T-helper 17 cell (primary cell): ENCODE results near the gene ABCB4. TPM values are rescaled to one million over a fixed set of nuclear protein-coding genes. Genes with fewer than 3 reads are reported as not detected.

Experiments
- ATAC-seq: fragments of 150-1000 bp; cut with Tn5 transposase; 2 replicates; pipeline ENCODE4 v1.10.0; 2021; ENCODE audit warnings: mild to moderate bottlenecking, moderate library complexity
- DNase-seq, 3 donors: peaks; one replicate each; pipeline versions ENCODE4 v3.0.0 to v3.0.0-alpha.2; 2020 to 2021
- H3K9me3 ChIP-seq: one replicate; pipeline ENCODE4 v1.7.0; 2013; ENCODE audit warnings: low read length, mild to moderate bottlenecking; ENCODE audit not compliant: control insufficient read depth, poor library complexity, severe bottlenecking
- H3K27ac Mint-ChIP-seq: one replicate; pipeline ENCODE4 v1.8.0; 2022; ENCODE audit warnings: mild to moderate bottlenecking, moderate library complexity, mixed read lengths
- H3K27me3 Mint-ChIP-seq: one replicate; pipeline ENCODE4 v1.8.0; 2022; ENCODE audit warnings: mixed read lengths
- H3K36me3 Mint-ChIP-seq: one replicate; pipeline ENCODE4 v1.8.0; 2022; ENCODE audit warnings: low read depth, mixed read lengths
- H3K4me1 Mint-ChIP-seq: one replicate; pipeline ENCODE4 v1.8.0; 2022; ENCODE audit warnings: mild to moderate bottlenecking, mixed read lengths
- H3K4me3 Mint-ChIP-seq: one replicate; pipeline ENCODE4 v1.8.0; 2022; ENCODE audit warnings: mild to moderate bottlenecking, moderate library complexity, mixed read lengths
- total RNA-seq, 4 donors: library from RNA in 2 of 4; stranded (reverse) in 2 of 4; gene quantifications; one replicate each; pipeline ENCODE4 v1.2.3 and lab custom pipeline; 2022 to 2026

ABCB4 gene
- total RNA-seq, 2 donors from 2014 or later = 0.23 to 0.87 TPM

DNA sequence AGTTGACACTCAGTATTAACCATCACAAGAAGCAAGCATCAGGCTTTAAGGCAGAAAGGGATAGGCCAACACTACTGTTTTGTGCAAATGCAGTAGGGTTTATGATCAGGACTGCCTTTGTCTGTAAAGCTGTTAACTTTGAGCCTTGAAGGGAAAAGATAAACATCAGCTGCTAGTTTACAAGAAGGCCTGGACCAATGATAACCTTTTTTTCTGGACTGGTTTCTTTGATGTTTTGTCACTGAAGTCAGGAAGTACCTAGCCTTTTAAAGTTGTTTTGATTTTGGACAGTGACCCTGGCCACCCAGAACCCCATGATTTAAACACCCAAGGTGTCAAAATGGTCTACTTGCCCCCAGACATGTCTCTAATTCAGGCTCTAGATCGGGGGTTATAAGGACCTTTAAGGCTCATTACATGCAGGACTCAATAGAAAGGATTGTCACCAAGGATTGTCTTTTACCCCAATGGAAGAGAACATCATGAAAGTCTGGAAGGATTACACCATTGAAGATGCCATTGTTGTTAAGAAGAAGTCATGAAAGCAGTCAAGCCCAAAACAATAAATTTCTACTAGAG, 79.9 kb downstream of the ABCB4 start:
- Mint-ChIP-seq H3K4me1 (peaks cover 10% of the 10 kb centered on the region), H3K4me3 (no peak overlapping the region), H3K27ac (no peak overlapping the region), H3K36me3 (peaks cover 10% of the 10 kb centered on the region), H3K27me3 (no peaks in the 10 kb centered on the region)
- DNase-seq (no peak), ATAC-seq (no peak)
- H3K9me3 ChIP-seq = no peaks in the 10 kb centered on the region

GRCh38 chr7:87391020-87391701, 84.3 kb downstream of the ABCB4 start:
- Mint-ChIP-seq H3K4me3 (no peak overlapping the region), H3K27me3 (no peaks in the 10 kb centered on the region), H3K36me3 (peaks cover 13% of the 10 kb centered on the region), H3K27ac (no peak overlapping the region), H3K4me1 (peaks cover 10% of the 10 kb centered on the region)
- ATAC-seq = no peak
- no peak for DNase-seq
- no peaks in the 10 kb centered on the region for H3K9me3 ChIP-seq

DNA sequence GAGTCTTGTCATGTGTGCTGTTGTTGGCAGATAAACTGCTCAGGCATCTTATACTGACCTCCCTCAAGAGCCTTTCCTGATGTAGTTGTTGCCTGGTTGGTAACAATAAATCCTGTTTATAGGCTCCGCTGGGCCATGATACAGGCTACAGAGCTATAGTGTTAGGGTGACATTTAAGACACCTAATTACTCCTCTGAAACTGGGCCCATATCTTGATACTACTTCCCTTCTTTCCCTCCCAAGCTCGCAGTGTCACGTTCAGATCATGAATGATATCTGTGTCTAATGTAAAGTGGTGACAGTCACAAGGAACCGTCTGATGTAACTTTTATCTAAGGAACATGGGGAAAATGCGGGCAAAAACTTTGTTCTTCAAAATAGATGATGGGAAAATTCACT, 94.6 kb downstream of the ABCB4 start:
- no peaks in the 10 kb centered on the region for H3K27me3 Mint-ChIP-seq

DNA sequence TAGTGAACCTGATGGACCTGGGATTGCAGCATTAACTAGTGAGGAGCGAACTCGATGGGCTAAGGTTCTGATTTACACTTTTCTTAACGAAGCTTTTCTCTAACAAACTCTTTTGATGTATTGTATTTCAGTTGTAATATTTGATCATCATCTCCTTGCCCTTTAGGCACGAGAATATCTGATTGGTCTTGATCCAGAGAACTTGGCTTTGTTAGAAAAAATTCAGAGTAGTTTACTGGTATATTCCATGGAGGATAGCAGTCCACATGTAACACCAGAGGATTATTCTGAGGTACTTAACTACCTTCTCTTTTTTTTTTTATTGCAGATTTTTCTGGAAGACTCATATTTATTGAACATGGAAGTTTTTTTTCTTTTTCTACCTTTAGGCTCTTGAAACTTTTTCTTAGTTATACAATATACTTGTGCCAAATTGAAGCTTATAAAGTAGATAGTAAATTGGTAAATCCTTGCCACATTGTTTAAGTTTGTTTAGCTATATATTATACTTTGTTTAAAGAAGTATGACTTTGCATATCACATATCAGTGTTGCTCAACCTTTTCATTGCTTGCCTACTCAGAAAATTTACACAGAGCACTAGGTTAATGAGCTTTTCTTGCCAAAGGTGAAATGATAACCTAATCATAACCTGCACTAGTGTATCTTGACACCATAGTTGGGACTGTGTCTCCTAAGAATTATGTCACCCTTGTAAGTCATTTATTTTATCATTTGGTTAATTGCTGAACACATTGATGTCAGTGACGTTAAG, 99.6 kb downstream of the ABCB4 start:
- peaks cover 3% of the 10 kb centered on the region for H3K4me1 Mint-ChIP-seq
- H3K36me3 Mint-ChIP-seq = peaks cover 7% of the 10 kb centered on the region
- H3K9me3 ChIP-seq = no peaks in the 10 kb centered on the region
- DNase-seq = no peak
- no peaks in the 10 kb centered on the region for H3K27me3 Mint-ChIP-seq
- H3K27ac Mint-ChIP-seq = no peak overlapping the region
- no peak overlapping the region for H3K4me3 Mint-ChIP-seq
- no peak for ATAC-seq

More for the DNA sequence above, 94.6 kb downstream of the ABCB4 start:
- no peaks in the 10 kb centered on the region for H3K9me3 ChIP-seq
- no peak for DNase-seq
- H3K27ac Mint-ChIP-seq = no peak overlapping the region
- H3K4me1 Mint-ChIP-seq = peaks cover 3% of the 10 kb centered on the region
- no peak for ATAC-seq
- peaks cover 18% of the 10 kb centered on the region for H3K36me3 Mint-ChIP-seq
- no peak overlapping the region for H3K4me3 Mint-ChIP-seq

DNA sequence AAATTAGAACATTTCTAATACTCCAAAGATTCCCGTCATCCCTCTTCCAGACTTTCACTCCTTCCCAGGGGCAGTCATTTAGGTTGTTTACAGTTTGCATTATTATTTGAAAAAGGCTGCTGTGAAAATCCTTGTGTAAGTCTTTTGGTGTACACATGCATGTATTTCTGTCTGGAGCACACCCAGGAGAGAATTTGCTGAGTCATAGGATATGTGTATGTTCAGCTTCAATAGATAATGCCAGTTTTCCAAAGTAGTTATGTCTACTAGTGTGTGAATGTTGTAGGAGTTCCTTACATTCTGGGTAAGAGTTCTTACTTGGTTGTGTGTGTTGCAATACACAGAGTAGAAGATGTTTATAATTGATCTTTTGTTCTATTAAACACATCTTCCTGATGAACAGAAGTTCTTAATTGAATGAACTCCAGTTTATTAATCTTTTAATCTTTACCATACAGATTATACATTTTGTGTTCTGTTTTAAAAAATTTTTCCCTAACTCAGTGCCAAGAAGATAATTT, 104.8 kb downstream of the ABCB4 start:
- H3K4me1 Mint-ChIP-seq = peaks cover 2% of the 10 kb centered on the region
- no peak for DNase-seq
- H3K4me3 Mint-ChIP-seq = no peak overlapping the region
- H3K36me3 Mint-ChIP-seq = peaks cover 3% of the 10 kb centered on the region
- no peak overlapping the region for H3K27ac Mint-ChIP-seq
- ATAC-seq = no peak
- no peaks in the 10 kb centered on the region for H3K9me3 ChIP-seq
- no peaks in the 10 kb centered on the region for H3K27me3 Mint-ChIP-seq

- DNase-seq (no peak), ATAC-seq (peak; percentile 88)
- no peaks in the 10 kb centered on the region for H3K9me3 ChIP-seq
- Mint-ChIP-seq H3K27me3 (no peaks in the 10 kb centered on the region), H3K27ac (no peak overlapping the region), H3K4me1 (peaks cover 2% of the 10 kb centered on the region), H3K4me3 (no peak overlapping the region), H3K36me3 (peaks cover 3% of the 10 kb centered on the region)
Observed at GRCh38 chr7:87369216-87369615, 106.3 kb downstream of the ABCB4 start.

GRCh38 chr7:87364246-87364645, 111.2 kb downstream of the ABCB4 start:
- Mint-ChIP-seq H3K27ac (no peak overlapping the region), H3K27me3 (no peaks in the 10 kb centered on the region), H3K4me3 (no peak overlapping the region), H3K36me3 (no peaks in the 10 kb centered on the region), H3K4me1 (no peaks in the 10 kb centered on the region)
- no peak for DNase-seq
- H3K9me3 ChIP-seq = no peaks in the 10 kb centered on the region
- ATAC-seq = no peak

- Mint-ChIP-seq H3K4me1 (no peaks in the 10 kb centered on the region), H3K4me3 (no peak overlapping the region), H3K27ac (no peak overlapping the region), H3K36me3 (peaks cover 3% of the 10 kb centered on the region), H3K27me3 (no peaks in the 10 kb centered on the region)
- no peak for ATAC-seq
- no peak for DNase-seq
- no peaks in the 10 kb centered on the region for H3K9me3 ChIP-seq
Observed at GRCh38 chr7:87363342-87363741, 112.1 kb downstream of the ABCB4 start.

GRCh38 chr7:87361320-87361719, 114.2 kb downstream of the ABCB4 start:
- DNase-seq = no peak
- no peaks in the 10 kb centered on the region for H3K9me3 ChIP-seq
- Mint-ChIP-seq H3K27me3 (no peaks in the 10 kb centered on the region), H3K4me1 (no peaks in the 10 kb centered on the region), H3K36me3 (peaks cover 3% of the 10 kb centered on the region), H3K4me3 (no peak overlapping the region), H3K27ac (no peak overlapping the region)
- ATAC-seq = no peak

GRCh38 chr7:87359366-87359765, 116.1 kb downstream of the ABCB4 start:
- H3K27ac Mint-ChIP-seq = no peak overlapping the region
- ATAC-seq = no peak
- no peaks in the 10 kb centered on the region for H3K4me1 Mint-ChIP-seq
- H3K4me3 Mint-ChIP-seq = no peak overlapping the region
- peaks cover 3% of the 10 kb centered on the region for H3K36me3 Mint-ChIP-seq
- DNase-seq = no peak
- no peaks in the 10 kb centered on the region for H3K9me3 ChIP-seq
- no peaks in the 10 kb centered on the region for H3K27me3 Mint-ChIP-seq

DNA sequence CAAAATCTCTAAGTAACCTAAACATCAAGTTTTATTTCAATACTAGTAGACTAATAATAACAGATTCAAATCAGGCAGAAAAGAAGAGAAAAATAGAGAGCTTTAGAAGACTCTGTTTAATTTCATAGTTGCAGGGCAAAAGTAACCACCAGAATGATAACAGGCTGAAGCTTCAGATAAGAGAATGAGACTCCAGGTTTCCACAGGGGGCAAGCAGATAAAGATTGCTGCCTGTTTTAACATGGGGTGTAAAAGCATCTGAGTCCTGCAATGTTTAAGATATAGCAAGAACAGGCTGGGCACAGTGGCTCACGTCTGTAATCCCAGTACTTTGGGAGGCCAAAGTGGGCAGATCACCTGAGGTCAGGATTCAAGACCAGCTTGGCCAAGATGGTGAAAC, 119.0 kb downstream of the ABCB4 start:
- no peaks in the 10 kb centered on the region for H3K27me3 Mint-ChIP-seq
- no peak for ATAC-seq
- H3K9me3 ChIP-seq = no peaks in the 10 kb centered on the region
- H3K27ac Mint-ChIP-seq = no peak overlapping the region
- DNase-seq = no peak
- no peak overlapping the region for H3K4me3 Mint-ChIP-seq
- no peaks in the 10 kb centered on the region for H3K4me1 Mint-ChIP-seq
- H3K36me3 Mint-ChIP-seq = peaks cover 7% of the 10 kb centered on the region

DNA sequence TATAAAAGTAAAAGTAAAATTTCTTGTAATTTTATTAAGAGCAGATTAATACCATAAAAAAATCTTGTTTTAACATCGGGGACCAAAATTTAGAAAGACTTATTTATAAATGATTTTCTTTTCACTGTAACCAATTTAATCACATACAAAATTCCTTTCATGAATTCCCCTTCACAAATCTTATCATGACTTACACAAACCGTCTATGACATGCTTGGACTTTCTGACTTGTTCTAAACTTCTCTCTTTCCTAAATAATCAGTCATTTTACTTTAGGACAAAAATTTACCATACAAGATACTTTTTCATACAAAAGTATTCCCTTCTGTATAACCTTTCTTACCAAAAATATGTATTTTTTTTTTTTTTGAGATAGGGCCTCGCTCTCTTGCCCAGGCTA, 120.7 kb downstream of the ABCB4 start:
- Mint-ChIP-seq H3K36me3 (peaks cover 8% of the 10 kb centered on the region), H3K27ac (no peak overlapping the region), H3K4me1 (no peaks in the 10 kb centered on the region), H3K4me3 (no peak overlapping the region), H3K27me3 (no peaks in the 10 kb centered on the region)
- no peaks in the 10 kb centered on the region for H3K9me3 ChIP-seq
- ATAC-seq = no peak
- DNase-seq = no peak
